ENCODE data around the gene SNAPC2.

SNAPC2 gene

GRCh38 chr19:7874076-7874896 lies 45.9 kb upstream of the SNAPC2 start, which contains the start of gene PRR36:
Gene PRR36, minus strand, starts transcription at chr19:7874390. Its CDS starts 701 bp downstream, at chr19:7873689.
- TF ChIP-seq CTCF (IDR thresholded peaks at IDR 0.05; ENCODE audit: low read depth, low read length, missing control alignments), result no peak
- DNase-seq (ENCODE audit: extremely low read depth, low read depth), result no peak
- no peak within 1 kb of the TSS for H3K4me3 ChIP-seq (replicated peaks; ENCODE audit: low read depth, low read length)

- no peak for TF ChIP-seq CTCF (IDR thresholded peaks at IDR 0.05; ENCODE audit: low read depth, low read length, missing control alignments)
- no peak for DNase-seq (ENCODE audit: extremely low read depth, low read depth)
- no peak overlapping the region for H3K4me3 ChIP-seq (replicated peaks; ENCODE audit: low read depth, low read length)
Measured at GRCh38 chr19:7874897-7875273, 45.3 kb upstream of the SNAPC2 start.

GRCh38 chr19:7877249-7877836 lies 42.8 kb upstream of the SNAPC2 start:
- TF ChIP-seq CTCF (IDR thresholded peaks at IDR 0.05; ENCODE audit: low read depth, low read length, missing control alignments), result no peak
- no peak for DNase-seq (ENCODE audit: extremely low read depth, low read depth)
- no peak overlapping the region for H3K4me3 ChIP-seq (replicated peaks; ENCODE audit: low read depth, low read length)

- DNase-seq (ENCODE audit: extremely low read depth, low read depth), result no peak
- no peak overlapping the region for H3K4me3 ChIP-seq (replicated peaks; ENCODE audit: low read depth, low read length)
- TF ChIP-seq CTCF (IDR thresholded peaks at IDR 0.05; ENCODE audit: low read depth, low read length, missing control alignments), result no peak
Measured at GRCh38 chr19:7879111-7879807, 40.9 kb upstream of the SNAPC2 start.

- no peak for DNase-seq (ENCODE audit: extremely low read depth, low read depth)
- TF ChIP-seq CTCF (IDR thresholded peaks at IDR 0.05; ENCODE audit: low read depth, low read length, missing control alignments), result no peak
Measured at GRCh38 chr19:7879836-7880235, 40.3 kb upstream of the SNAPC2 start.

GRCh38 chr19:7881910-7882309 lies 38.2 kb upstream of the SNAPC2 start:
- DNase-seq (ENCODE audit: extremely low read depth, low read depth), result no peak
- no peak overlapping the region for H3K4me3 ChIP-seq (replicated peaks; ENCODE audit: low read depth, low read length)
- no peak for TF ChIP-seq CTCF (IDR thresholded peaks at IDR 0.05; ENCODE audit: low read depth, low read length, missing control alignments)

More at GRCh38 chr19:7879836-7880235, 40.3 kb upstream of the SNAPC2 start:
- no peak overlapping the region for H3K4me3 ChIP-seq (replicated peaks; ENCODE audit: low read depth, low read length)

Data from HFF-Myc (cell line).